Measurements from ENCODE around the gene XRN1.
"Not testable (repeated sequence)": the region's sequence is repeated elsewhere in the genome, so short reads cannot be mapped to it uniquely, and the experiment has no call there.

XRN1 gene

DNA sequence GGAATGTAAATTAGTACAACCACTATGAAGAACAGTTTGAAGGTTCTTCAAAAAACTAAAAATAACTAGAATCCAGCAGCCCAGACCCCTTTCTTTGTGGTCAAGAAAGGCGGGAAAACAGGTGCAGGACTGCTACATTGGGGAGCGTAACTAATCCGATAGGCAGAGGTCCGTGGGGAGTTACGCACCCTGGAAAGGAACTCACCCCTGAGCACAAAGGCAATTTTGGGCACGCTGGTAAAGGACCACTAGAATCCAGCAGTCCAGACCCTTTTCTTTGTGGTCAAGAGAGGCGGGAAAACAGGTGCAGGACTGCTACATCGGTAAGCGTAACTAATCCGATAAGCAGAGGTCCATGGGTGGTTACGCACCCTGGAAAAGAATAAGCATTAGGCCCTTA, 9.7 kb downstream of the XRN1 start:
- not testable (repeated sequence) for DNase-seq (ENCODE audit: low spot score)

DNA sequence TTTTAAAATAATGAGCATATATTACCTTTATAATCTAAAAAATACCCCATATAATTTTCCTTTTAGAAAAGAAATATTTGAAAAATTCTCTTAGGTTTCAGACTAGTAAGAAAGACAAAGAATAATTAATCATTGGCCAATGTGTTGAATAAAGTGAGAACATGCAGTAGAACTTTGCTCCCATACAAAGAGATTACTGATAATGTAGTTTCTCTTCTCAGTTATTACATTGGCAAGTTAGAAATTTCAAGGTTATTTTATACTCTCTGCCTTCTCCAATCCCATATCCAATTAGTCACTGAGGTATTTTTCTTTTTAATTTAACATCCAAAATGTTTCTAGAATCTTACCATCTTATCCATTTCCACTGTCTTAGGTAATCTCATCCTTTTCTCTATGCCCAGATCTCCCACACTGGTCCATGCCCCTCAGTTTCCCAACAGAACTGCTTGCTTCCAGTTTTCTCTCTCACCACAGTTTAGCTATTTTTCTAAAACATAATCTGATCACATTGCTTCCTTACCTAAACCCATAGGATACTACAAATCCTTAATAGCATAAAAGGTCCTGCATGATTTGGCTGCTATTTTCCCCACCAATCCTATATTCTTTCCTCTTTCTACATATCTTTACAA, 10.8 kb downstream of the XRN1 start:
- DNase-seq (ENCODE audit: low spot score), result no peak

DNA sequence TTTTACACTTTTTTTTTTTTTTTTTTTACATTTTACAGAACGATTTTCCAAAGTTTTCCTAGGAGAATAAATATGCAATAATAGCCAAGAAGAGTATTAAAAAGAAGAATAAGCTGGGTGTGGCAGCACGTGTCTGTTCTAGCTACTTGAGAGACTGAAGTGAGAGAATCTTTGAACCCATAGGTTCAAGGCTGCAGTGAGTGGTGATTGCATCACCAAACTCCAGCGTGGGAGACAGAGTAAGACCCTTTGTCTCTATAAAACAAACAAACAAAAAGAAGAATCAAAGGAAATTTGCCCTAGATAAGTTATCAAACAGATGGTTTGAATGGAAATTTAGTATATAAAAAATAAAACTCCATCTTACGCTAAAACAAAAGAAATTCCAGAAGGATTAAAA, 13.3 kb downstream of the XRN1 start:
- DNase-seq (ENCODE audit: low spot score), result no peak

DNA sequence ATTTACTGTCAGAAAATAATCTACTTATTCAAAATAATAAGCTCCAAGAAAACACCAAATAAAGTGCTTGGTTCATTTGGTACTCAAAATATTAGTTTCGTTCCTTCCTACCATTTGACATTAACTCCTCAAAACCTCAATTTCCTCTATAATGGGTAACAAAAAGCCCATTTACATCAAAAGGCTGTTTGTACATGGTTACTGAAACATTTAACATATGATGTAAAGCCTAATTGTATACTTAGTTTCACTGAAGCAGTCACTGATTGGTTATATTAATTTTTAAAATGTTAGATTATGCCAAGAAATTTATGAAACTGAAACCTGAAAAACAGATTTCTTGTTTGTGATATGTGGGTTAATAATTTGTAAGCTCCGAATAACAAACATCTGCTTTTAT, 14.7 kb downstream of the XRN1 start:
- no peak for DNase-seq (ENCODE audit: low spot score)

DNA sequence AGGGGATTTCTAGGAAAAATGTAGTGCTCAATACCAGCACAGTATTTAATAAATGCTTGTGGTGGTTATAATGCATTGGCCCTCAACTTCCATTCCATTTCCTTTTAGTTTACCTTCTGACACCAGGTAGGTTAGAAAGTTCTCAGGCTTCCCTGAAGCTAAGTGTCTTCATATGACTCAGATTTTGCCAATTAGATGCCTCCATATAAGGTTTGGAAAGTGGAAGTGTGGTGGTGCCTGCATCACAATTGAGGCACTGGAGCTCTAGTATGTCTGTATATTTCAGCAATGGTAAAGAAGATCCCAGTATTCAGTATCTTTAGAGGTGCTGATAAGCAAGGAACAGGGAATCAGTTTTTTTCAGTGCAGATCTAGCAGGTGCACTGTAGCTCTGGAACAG, 18.3 kb downstream of the XRN1 start:
- no peak for DNase-seq (ENCODE audit: low spot score)

DNA sequence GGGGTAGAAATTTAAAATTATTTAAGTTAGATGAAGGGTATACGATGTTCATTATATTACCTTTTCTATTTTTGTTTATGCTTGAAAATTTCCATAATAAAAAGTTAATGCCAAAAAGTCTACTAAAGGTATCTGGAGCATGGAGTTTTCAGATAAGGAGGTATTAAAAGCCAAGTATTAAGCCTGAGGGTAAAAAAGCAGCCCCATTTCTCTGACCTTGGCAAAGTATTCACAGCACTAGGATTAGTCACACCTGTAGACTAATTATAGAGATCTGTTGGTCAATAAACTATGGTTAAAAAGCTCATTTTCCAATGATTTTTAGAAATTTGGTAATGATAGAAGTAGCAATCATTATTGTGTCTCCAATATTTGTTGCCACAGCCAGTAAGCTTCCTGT, 23.1 kb downstream of the XRN1 start:
- no peak for DNase-seq (ENCODE audit: low spot score)

DNA sequence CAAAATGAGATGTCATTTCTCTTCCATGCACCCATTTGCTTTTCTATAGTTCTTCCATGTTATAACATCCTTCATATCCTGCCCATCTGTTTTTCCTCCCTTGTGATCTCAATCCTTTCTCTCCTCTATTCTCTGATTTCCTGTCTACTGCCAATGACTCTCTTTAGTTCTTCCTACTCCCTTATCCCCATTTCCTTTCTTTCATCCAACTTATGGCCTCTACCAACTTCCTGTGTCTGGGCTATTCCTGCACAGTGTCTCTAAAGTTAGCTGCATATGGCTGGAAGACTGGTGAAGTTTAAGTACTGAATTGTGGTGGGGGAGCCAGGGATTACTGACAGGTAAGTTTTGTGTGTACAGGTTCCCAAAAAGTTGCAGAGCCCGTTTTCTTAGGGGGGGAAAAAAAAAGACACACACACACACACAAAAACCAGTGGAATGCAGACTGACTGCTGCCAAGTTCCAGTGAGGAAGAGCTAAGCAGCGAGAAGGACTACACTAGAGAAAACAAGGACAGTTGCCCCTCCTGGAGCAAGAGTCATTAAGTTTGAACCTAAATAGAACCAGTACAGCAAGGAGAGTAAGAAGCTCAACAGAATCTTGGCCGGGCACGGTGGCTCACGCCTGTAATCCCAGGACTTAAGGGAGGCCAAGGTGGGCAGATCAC, 28.8 kb downstream of the XRN1 start:
- DNase-seq (ENCODE audit: low spot score), result no peak

DNA sequence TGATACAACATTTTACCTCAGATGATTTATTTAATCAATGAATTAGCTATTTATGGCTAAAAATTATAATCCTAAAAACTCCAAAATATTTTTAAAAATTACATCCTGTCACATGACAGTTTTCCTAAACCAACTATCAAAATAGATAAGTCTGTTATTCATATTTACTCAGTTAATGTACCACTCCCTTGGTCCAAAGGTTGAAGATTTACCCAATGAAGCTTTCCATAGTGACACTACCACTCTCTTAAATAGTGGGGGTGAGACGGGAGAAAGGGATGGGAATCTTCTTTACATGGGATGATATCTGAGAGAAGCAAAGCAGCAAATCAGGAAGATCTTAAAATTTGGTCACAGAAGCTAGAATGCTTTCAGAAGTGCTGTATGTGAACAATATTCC, 30.5 kb downstream of the XRN1 start:
- no peak for DNase-seq (ENCODE audit: low spot score)

DNA sequence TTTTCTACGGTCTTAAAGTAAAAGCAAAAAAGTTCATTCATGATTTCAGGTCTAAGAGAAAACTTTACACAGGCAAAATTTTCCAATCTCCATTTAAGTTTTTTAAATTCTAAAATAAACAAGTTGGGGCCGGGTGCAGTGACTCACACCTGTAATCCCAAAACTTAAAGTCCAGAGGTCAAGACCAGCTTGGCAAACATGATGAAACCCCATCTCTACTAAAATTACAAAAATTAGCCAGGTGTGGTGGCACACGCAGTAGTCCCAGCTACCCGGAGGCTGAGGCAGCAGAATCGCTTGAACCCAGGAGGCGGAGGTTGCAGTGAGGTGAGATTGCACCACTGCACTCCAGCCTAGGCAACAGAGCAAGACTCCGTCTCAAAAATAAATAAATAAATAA, 47.3 kb downstream of the XRN1 start:
- DNase-seq (ENCODE audit: low spot score), result not testable (repeated sequence)

DNA sequence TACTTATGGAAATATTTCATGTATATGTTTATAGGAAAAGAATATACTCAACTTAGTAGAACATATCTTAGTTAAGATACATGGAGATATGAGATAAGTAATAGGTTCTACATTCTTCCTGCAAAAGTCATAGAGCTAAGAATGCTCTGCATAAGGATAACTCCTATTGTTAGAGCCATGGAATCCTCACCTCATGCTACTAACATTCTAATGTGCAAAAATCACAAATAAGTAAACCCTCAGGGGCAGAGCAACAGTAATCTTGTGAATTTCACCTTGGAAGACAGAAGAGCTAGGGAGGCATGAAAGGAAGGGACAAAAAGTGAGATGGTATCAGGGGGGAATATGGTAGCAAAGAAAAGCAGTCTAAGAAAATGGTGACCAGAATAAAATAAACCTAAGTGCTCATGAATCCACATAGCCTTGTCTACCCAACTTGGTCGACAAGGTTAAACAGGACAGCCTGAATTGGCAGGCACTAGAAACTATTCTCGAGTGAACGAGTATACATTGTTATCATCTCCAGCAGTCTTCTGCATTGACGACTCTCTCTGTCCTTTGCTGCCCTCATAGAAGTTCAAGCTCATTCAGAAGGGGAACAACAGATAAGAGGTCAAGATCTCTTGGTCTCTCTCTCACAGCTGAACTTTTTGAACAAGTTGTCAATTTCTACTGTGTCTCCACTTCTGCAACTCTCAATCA, 52.8 kb downstream of the XRN1 start:
- no peak for DNase-seq (ENCODE audit: low spot score)

DNA sequence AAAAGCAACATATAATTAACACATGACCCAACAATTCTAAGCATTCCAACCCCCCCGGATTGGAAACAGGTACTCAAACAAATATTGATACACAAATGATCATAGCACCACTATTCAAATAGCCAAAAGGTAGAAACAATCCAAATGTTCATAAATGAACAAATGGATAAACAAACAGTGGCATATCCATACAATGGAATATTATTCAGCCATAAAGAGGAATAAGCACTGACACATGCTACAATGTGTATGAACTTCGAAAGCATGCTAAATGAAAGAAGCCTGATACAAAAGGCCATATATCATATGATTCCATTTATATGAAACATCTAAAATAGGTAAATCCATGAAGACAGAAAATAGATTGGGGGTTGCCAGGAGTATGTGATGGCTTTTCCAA, 62.8 kb downstream of the XRN1 start:
- no peak for DNase-seq (ENCODE audit: low spot score)

DNA sequence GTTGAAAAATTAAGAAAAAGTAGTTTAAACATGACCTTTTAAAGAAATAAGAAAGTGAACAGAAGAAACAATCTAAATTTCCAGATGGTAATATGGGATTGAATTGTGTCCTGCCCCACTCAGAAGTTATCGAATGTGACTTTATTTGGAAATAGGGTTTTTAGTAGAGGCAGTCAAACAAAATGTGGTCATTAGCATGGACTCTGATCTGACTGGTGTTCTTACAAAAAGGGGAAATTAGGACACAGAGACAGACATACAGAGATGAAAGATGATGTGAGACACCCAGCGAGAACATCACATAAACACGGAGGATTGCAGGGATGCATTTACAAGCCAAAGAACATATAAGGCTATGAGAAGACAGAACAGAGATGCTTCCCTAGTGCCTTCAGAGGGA, 73.2 kb downstream of the XRN1 start:
- no peak for DNase-seq (ENCODE audit: low spot score)

DNA sequence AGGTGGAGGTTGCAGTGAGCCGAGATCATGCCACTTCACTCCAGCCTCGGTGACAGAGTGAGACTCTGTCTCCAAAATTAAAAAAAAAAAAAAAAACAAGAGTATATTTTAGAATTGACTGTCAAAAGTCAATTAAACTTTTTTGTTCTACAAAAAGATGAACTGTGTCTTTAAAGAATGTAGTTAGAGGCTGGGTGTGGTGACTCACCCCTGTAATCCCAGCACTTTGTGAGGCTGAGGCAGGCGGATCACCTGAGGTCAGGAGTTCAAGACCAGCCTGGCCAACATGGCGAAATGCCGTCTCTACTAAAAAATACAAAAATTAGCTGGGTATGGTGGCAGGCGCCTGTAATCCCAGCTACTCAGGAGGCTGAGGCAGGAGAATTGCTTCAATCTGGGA, 78.3 kb downstream of the XRN1 start:
- not testable (repeated sequence) for DNase-seq (ENCODE audit: low spot score)

DNA sequence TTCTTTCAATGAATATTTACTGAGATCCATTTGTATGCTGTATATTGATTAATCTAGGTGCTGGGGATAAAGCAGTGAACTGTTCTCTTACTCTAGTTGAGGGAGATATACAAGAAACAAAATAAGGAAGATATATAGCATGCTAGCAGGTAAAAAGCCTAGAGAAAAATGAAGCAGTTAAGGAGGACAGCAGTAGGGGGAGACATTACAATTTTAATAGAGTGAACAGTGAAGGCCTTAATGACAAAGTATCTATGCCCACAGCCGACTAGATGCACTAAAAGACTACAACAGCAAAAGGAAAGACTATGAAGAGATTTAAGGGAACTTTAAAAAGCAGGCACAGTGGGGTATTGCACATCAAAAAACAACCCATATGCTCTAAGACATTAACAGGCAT, 81.4 kb downstream of the XRN1 start:
- DNase-seq (ENCODE audit: low spot score), result peak; percentile 10

DNA sequence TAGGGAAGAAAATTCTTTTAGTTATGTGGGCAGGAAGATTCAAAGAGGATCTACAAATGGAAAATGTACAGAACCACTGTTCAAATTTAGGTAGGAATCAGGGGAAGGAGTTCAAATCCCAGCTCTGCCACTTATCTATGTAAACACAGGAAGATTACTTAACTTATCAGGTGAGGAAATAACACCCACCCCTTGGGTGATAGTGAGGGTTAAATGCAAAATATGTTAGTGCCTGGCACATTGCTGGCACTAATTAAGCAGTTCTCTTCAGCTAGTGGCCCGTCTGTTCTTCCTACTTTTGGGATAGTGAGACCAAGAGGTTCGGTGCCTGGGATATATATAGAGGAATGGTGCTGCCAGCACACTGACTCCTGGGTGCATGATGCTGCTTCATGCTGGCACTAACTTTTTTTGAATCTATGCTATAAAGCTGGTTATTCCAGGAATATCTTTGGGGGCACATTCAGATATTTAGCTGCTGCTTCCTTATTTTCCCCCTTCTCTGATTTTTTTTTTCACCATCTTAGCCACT, 83.8 kb downstream of the XRN1 start:
- DNase-seq (ENCODE audit: low spot score), result no peak

DNA sequence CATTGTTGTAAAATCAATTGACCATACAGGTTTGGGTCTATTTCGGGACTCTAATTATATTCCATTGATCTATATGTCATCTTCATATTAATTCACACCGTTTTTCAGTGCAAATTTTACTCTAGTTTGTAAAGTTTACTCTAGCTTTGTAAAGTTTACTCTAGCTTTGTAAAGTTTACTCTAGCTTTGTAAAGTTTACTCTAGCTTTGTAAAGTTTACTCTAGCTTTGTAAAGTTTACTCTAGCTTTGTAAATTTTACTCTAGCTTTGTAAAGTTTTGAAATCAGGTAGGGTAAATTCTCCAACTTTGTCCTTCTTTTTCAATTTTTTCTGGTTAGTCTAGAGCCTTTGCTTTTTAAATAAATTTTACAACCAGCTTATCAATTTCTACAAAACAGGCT, 84.4 kb downstream of the XRN1 start:
- not testable (repeated sequence) for DNase-seq (ENCODE audit: low spot score)

DNA sequence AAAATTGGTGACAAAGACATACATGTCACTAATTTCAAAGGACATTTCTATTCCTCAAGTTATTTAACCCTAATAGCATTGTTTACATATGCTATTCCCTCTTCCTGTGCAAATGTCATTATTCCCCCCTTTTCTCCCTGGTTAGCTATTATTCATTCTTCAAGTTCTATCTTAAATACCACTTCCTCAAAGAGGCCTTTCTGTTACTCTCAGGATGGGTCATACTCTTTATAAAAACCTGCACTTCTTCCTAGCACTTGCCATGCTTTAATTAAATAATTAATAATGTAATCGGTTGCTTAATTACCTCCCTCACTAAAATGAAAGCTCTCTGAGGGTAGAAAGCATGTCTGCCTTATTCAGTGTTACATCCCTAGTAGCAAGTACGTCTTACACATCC, 88.5 kb downstream of the XRN1 start:
- DNase-seq (ENCODE audit: low spot score), result no peak

DNA sequence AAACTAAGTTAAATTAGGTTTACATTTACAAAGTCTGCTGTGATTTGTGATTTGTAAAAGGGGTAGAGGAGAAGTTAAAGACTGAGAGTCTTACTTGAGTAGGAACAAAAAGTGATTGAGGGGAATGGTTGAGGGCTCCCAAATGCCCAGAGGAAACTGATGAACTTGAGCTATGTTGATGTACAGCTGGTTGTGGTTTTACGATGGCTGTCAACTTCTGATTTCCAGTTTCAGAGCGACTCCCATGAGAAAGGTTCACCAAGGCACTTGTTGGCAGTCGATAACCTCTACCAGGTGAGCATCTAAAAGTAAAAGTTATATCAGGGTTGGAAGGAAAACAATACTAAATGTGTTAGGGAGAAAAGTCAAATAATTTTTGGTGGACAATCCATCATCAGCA, 91.0 kb downstream of the XRN1 start:
- DNase-seq (ENCODE audit: low spot score), result no peak

DNA sequence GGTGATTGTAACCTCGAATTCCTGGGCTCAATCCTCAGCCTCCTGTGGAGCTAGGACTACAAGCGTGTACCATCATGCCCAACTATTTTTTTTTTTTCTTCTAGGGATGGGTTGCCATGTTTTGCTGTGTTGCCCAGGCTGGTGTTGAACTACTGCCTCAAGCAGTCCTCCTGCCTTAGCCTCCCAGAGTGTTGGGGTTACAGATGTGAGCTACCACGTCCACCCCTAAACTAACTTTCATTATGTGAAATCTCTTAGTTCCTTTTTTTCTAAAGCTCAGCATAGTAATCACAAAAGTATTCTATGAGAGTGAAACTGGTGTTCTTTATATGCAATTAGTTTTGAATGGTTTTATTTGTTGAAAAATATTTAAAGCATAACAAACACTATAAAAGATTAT, 92.1 kb downstream of the XRN1 start:
- no peak for DNase-seq (ENCODE audit: low spot score)

DNA sequence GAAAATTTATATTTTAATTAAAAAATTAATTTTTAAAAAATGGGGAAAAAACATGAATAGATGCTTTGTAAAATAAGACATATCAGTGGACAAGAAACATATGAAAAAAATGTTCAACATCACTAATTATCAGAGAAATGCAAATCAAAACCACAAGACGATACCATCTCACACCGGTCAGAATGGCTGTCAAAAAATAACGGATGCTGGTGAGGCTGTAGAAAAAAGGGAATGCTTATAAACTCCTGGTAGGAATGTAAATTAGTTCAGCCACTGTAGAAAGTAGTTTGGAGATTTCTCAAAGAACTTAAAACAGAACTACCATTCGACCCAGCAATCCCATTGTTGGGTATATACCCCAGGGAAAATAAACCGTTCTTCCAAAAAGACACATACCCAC, 93.8 kb downstream of the XRN1 start:
- DNase-seq (ENCODE audit: low spot score), result no peak

DNA sequence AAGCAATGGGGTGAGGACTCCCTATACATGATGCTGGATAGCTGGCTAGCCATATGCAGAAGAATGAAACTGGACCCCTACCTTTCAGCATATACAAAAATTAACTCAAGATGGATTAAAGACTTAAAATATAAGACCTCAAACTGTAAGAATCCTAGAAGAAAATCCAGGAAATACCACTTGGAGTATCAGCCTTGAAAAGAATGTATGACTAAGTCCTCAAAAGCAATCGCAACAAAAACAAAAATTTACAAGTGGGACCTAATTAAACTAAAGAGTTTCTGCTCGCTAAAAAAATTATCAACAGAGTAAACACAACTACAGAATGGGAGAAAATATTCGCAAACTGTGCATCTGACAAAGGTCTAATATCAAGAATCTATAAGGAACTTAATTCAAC, 94.3 kb downstream of the XRN1 start:
- DNase-seq (ENCODE audit: low spot score), result no peak

DNA sequence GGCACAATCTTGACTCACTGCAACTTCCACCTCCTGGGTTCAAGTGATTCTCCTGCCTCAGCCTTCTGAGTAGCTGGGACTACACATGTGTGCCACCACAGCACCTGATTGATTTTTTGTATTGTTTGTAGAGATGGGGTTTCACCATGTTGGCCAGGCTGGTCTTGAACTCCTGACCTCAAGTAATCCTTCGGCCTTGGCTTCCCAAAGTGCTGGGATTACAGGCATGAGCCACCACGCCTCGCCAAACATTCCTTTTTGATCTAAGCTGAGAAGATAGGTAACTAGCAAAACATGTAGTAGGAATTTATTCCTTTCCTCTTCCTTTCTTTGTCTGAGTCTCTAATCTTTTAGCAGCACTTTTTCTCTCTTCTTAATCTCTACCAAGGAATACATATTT, 95.1 kb downstream of the XRN1 start:
- not testable (repeated sequence) for DNase-seq (ENCODE audit: low spot score)

DNA sequence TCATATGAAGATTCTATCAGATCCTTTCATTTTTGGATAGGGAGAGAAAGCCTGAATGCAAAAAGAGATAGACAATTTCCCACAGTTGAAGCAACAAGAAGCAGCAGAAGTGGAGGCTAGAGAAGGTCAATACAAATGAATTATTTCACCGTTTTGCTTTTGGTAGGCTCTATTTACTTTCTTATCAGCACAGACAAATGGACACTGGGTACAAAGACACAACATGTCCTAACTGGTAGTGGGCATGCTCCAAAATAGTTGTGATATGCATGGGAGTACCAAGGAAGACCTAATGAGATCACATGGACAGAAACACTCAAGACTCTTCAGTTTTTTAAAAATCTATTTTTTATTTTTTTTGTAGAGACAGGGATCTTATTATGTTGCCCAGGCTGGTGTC, 99.4 kb downstream of the XRN1 start:
- DNase-seq (ENCODE audit: low spot score), result no peak
